GM12875 (cell line): ENCODE results near the gene EPB41L3.
"Not testable (repeated sequence)": the region's sequence is repeated elsewhere in the genome, so short reads cannot be mapped to it uniquely, and the experiment has no call there.

ENCODE experiments used
- H3K4me3 ChIP-seq: one replicate; pipeline ENCODE4 v1.5.1; 2011; ENCODE audit warnings: low read depth, low read length, control low read depth
- CTCF ChIP-seq: IDR thresholded peaks from 2 replicates; pipeline ENCODE4 v1.5.1; 2011; ENCODE audit warnings: low read depth, mild to moderate bottlenecking, control low read depth, inconsistent platforms, low read length, moderate library complexity, borderline replicate concordance; ENCODE audit not compliant: insufficient read depth

The EPB41L3 gene

GRCh38 chr18:5500158-5500939, 43.4 kb downstream of the EPB41L3 start:
- H3K4me3 ChIP-seq, result no peak overlapping the region
- no peak for TF ChIP-seq CTCF

GRCh38 chr18:5498452-5498851, 45.3 kb downstream of the EPB41L3 start:
- no peak overlapping the region for H3K4me3 ChIP-seq
- TF ChIP-seq CTCF, result no peak

GRCh38 chr18:5496305-5496704, 47.5 kb downstream of the EPB41L3 start:
- H3K4me3 ChIP-seq, result no peak overlapping the region

GRCh38 chr18:5490753-5491480, 52.9 kb downstream of the EPB41L3 start:
- no peak for TF ChIP-seq CTCF
- H3K4me3 ChIP-seq, result no peak overlapping the region

More at GRCh38 chr18:5496305-5496704, 47.5 kb downstream of the EPB41L3 start:
- TF ChIP-seq CTCF, result no peak

- TF ChIP-seq CTCF, result no peak
- H3K4me3 ChIP-seq, result no peak overlapping the region
Observed at GRCh38 chr18:5488844-5489243, 55.0 kb downstream of the EPB41L3 start.

- H3K4me3 ChIP-seq, result not testable (repeated sequence)
Observed at GRCh38 chr18:5488044-5488443, 55.8 kb downstream of the EPB41L3 start.

GRCh38 chr18:5484526-5484925, 59.3 kb downstream of the EPB41L3 start:
- no peak for TF ChIP-seq CTCF
- H3K4me3 ChIP-seq, result no peak overlapping the region
